WTC11 (cell line): Measurements from ENCODE around the gene ZNF367.

Experiments used
- ESRRA ChIP-seq: sonication (generic); formaldehyde crosslinking; IDR thresholded peaks from 2 replicates; pipeline ENCODE4 v1.8.1; 2022; ENCODE audit warnings: mild to moderate bottlenecking, missing genetic modification reagents, borderline replicate concordance
- NR2C2 ChIP-seq: sonication (generic); formaldehyde crosslinking; IDR thresholded peaks from 2 replicates; pipeline ENCODE4 v1.8.0; 2022; ENCODE audit warnings: mild to moderate bottlenecking, missing genetic modification reagents
- USF2 ChIP-seq: sonication (generic); formaldehyde crosslinking; IDR thresholded peaks from 2 replicates; pipeline ENCODE4 v1.8.1; 2023; ENCODE audit warnings: mild to moderate bottlenecking, missing genetic modification reagents, moderate library complexity
- ZBTB21 ChIP-seq: sonication (generic); formaldehyde crosslinking; IDR thresholded peaks from 2 replicates; pipeline ENCODE4 v1.8.1; 2023; ENCODE audit warnings: mild to moderate bottlenecking, missing genetic modification reagents, borderline replicate concordance
- ZNF121 ChIP-seq: sonication (generic); formaldehyde crosslinking; IDR thresholded peaks from 2 replicates; pipeline ENCODE4 v1.8.0; 2023; ENCODE audit warnings: missing genetic modification reagents
- ZNF416 ChIP-seq: fragments of 250-450 bp; sonication (Bioruptor Pico); IDR thresholded peaks from 2 replicates; pipeline ENCODE4 v1.9.0; 2021; ENCODE audit warnings: mild to moderate bottlenecking, inconsistent platforms
- ZSCAN18 ChIP-seq: fragments of 250-450 bp; sonication (Bioruptor Pico); IDR thresholded peaks from 2 replicates; pipeline ENCODE4 v2.1.2; 2022; ENCODE audit warnings: mild to moderate bottlenecking, moderate library complexity
- TF ChIP-seq, protein P1 (sequence below): fragments of 200-600 bp; IDR thresholded peaks from 2 replicates; pipeline ENCODE4 v1.8.0; 2022; ENCODE audit warnings: antibody characterized with exemption
- TF ChIP-seq, protein P2 (sequence below): sonication (generic); formaldehyde crosslinking; IDR thresholded peaks from 2 replicates; pipeline ENCODE4 v1.8.1; 2022; ENCODE audit warnings: low read depth, missing genetic modification reagents, borderline replicate concordance
- TF ChIP-seq, protein P3 (sequence below): sonication (generic); formaldehyde crosslinking; IDR thresholded peaks from 2 replicates; pipeline ENCODE4 v1.8.0; 2022; ENCODE audit warnings: missing genetic modification reagents
- TF ChIP-seq, protein P4 (sequence below): sonication (generic); formaldehyde crosslinking; IDR thresholded peaks from 2 replicates; pipeline ENCODE4 v1.8.1; 2023; ENCODE audit warnings: mild to moderate bottlenecking, missing genetic modification reagents, moderate library complexity

- TF ChIP-seq, protein P1, sequence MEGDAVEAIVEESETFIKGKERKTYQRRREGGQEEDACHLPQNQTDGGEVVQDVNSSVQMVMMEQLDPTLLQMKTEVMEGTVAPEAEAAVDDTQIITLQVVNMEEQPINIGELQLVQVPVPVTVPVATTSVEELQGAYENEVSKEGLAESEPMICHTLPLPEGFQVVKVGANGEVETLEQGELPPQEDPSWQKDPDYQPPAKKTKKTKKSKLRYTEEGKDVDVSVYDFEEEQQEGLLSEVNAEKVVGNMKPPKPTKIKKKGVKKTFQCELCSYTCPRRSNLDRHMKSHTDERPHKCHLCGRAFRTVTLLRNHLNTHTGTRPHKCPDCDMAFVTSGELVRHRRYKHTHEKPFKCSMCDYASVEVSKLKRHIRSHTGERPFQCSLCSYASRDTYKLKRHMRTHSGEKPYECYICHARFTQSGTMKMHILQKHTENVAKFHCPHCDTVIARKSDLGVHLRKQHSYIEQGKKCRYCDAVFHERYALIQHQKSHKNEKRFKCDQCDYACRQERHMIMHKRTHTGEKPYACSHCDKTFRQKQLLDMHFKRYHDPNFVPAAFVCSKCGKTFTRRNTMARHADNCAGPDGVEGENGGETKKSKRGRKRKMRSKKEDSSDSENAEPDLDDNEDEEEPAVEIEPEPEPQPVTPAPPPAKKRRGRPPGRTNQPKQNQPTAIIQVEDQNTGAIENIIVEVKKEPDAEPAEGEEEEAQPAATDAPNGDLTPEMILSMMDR, result no peak
- TF ChIP-seq NR2C2 (CRISPR knock-in tag) (no peak), ZBTB21 (no peak), ZSCAN18 (CRISPR knock-in tag) (no peak), USF2 (no peak), ZNF121 (CRISPR knock-in tag) (no peak), ZNF416 (CRISPR knock-in tag) (no peak), ESRRA (CRISPR knock-in tag) (no peak)
- TF ChIP-seq, protein P2, sequence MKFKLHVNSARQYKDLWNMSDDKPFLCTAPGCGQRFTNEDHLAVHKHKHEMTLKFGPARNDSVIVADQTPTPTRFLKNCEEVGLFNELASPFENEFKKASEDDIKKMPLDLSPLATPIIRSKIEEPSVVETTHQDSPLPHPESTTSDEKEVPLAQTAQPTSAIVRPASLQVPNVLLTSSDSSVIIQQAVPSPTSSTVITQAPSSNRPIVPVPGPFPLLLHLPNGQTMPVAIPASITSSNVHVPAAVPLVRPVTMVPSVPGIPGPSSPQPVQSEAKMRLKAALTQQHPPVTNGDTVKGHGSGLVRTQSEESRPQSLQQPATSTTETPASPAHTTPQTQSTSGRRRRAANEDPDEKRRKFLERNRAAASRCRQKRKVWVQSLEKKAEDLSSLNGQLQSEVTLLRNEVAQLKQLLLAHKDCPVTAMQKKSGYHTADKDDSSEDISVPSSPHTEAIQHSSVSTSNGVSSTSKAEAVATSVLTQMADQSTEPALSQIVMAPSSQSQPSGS (CRISPR knock-in tag), result no peak
- TF ChIP-seq, protein P3, sequence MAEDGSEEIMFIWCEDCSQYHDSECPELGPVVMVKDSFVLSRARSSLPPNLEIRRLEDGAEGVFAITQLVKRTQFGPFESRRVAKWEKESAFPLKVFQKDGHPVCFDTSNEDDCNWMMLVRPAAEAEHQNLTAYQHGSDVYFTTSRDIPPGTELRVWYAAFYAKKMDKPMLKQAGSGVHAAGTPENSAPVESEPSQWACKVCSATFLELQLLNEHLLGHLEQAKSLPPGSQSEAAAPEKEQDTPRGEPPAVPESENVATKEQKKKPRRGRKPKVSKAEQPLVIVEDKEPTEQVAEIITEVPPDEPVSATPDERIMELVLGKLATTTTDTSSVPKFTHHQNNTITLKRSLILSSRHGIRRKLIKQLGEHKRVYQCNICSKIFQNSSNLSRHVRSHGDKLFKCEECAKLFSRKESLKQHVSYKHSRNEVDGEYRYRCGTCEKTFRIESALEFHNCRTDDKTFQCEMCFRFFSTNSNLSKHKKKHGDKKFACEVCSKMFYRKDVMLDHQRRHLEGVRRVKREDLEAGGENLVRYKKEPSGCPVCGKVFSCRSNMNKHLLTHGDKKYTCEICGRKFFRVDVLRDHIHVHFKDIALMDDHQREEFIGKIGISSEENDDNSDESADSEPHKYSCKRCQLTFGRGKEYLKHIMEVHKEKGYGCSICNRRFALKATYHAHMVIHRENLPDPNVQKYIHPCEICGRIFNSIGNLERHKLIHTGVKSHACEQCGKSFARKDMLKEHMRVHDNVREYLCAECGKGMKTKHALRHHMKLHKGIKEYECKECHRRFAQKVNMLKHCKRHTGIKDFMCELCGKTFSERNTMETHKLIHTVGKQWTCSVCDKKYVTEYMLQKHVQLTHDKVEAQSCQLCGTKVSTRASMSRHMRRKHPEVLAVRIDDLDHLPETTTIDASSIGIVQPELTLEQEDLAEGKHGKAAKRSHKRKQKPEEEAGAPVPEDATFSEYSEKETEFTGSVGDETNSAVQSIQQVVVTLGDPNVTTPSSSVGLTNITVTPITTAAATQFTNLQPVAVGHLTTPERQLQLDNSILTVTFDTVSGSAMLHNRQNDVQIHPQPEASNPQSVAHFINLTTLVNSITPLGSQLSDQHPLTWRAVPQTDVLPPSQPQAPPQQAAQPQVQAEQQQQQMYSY, result no peak
- TF ChIP-seq, protein P4, sequence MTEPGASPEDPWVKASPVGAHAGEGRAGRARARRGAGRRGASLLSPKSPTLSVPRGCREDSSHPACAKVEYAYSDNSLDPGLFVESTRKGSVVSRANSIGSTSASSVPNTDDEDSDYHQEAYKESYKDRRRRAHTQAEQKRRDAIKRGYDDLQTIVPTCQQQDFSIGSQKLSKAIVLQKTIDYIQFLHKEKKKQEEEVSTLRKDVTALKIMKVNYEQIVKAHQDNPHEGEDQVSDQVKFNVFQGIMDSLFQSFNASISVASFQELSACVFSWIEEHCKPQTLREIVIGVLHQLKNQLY (CRISPR knock-in tag), result no peak
These were observed 7.5 kb upstream of the ZNF367 start for GRCh38 chr9:96425500-96426169.
